ENCODE measurements around the gene DMRTA2.

DMRTA2 gene

GRCh38 chr1:50369830-50370229 is 53.4 kb downstream of the DMRTA2 start:
- H3K9me2 ChIP-seq (replicated peaks; ENCODE audit: insufficient read depth, low read length) = no peaks in the 10 kb centered on the region
- no peak overlapping the region for H3K9ac ChIP-seq (ENCODE audit: low read length)
- H2AFZ ChIP-seq (ENCODE audit: low read depth, low read length, severe bottlenecking) = no peak overlapping the region
- TF ChIP-seq EZH2phosphoT487 (conservative IDR thresholded peaks at IDR 0.05; ENCODE audit: low read length) = no peak
- TF ChIP-seq, protein P1, sequence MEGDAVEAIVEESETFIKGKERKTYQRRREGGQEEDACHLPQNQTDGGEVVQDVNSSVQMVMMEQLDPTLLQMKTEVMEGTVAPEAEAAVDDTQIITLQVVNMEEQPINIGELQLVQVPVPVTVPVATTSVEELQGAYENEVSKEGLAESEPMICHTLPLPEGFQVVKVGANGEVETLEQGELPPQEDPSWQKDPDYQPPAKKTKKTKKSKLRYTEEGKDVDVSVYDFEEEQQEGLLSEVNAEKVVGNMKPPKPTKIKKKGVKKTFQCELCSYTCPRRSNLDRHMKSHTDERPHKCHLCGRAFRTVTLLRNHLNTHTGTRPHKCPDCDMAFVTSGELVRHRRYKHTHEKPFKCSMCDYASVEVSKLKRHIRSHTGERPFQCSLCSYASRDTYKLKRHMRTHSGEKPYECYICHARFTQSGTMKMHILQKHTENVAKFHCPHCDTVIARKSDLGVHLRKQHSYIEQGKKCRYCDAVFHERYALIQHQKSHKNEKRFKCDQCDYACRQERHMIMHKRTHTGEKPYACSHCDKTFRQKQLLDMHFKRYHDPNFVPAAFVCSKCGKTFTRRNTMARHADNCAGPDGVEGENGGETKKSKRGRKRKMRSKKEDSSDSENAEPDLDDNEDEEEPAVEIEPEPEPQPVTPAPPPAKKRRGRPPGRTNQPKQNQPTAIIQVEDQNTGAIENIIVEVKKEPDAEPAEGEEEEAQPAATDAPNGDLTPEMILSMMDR (IDR thresholded peaks at IDR 0.05; ENCODE audit: insufficient read depth, low read length, poor library complexity, severe bottlenecking) = no peak
- H4K20me1 ChIP-seq (ENCODE audit: low read depth, low read length) = no peaks in the 10 kb centered on the region
- no peak overlapping the region for H3K4me3 ChIP-seq (ENCODE audit: insufficient read depth, low read length, poor library complexity, severe bottlenecking)
- no peak overlapping the region for H3K27ac ChIP-seq (ENCODE audit: low read depth, low read length)
- H3F3A ChIP-seq (ENCODE audit: insufficient read depth) = no peaks in the 10 kb centered on the region
- no peaks in the 10 kb centered on the region for H3K27me3 ChIP-seq (ENCODE audit: low read length)
- H3K9me3 ChIP-seq (ENCODE audit: insufficient read depth, low read length) = peaks cover 4% of the 10 kb centered on the region; the same call in 1 of the 2 replicates
- H3K4me2 ChIP-seq (ENCODE audit: low read depth, low read length, poor library complexity, severe bottlenecking) = no peak overlapping the region
- no peaks in the 10 kb centered on the region for H3K36me3 ChIP-seq (ENCODE audit: low read length)
- H3K79me2 ChIP-seq (ENCODE audit: insufficient read depth, low read length) = no peaks in the 10 kb centered on the region

DNA sequence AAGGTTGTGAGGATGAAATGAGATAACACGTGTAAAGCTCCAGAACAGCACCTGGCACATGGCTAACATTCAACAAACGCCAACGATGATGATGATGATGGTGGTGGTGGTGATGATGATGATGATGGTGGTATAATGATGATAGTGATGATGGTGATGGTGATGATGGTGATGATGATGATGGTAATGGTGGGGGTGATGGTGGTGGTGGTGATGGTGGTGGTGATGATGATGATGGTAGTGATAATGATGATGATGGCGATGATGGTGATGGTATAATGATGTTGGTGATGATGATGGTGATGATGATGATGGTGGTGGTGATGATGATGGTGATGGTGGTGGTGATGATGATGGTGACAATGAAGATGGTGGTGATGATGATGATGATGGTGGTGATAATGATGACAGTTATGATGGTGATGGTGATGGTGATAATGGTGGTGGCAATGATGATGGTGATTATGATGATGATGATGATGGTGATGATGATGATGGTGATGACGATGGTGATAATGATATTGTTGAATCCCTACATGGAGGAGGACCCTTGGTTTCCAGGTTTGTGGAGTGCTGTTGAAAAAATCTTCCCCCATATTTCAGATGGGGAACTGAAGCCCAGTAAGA is 54.1 kb downstream of the DMRTA2 start:
- Histone ChIP-seq H3K9ac (ENCODE audit: low read length) (no peak overlapping the region), H3K4me2 (ENCODE audit: low read depth, low read length, poor library complexity, severe bottlenecking) (peak overlapping the region; percentile 31), H3K27me3 (ENCODE audit: low read length) (no peaks in the 10 kb centered on the region), H3K4me3 (ENCODE audit: insufficient read depth, low read length, poor library complexity, severe bottlenecking) (no peak overlapping the region), H3K9me3 (ENCODE audit: insufficient read depth, low read length) (no peaks in the 10 kb centered on the region), H4K20me1 (ENCODE audit: low read depth, low read length) (no peaks in the 10 kb centered on the region), H3K79me2 (ENCODE audit: insufficient read depth, low read length) (no peaks in the 10 kb centered on the region), H3K27ac (ENCODE audit: low read depth, low read length) (no peak overlapping the region), H3K9me2 (replicated peaks; ENCODE audit: insufficient read depth, low read length) (no peaks in the 10 kb centered on the region), H3K36me3 (ENCODE audit: low read length) (no peaks in the 10 kb centered on the region), H3F3A (ENCODE audit: insufficient read depth) (no peaks in the 10 kb centered on the region), H2AFZ (ENCODE audit: low read depth, low read length, severe bottlenecking) (no peak overlapping the region)
- TF ChIP-seq, protein P1 (IDR thresholded peaks at IDR 0.05; ENCODE audit: insufficient read depth, low read length, poor library complexity, severe bottlenecking) = no peak
- no peak for TF ChIP-seq EZH2phosphoT487 (conservative IDR thresholded peaks at IDR 0.05; ENCODE audit: low read length)

DNA sequence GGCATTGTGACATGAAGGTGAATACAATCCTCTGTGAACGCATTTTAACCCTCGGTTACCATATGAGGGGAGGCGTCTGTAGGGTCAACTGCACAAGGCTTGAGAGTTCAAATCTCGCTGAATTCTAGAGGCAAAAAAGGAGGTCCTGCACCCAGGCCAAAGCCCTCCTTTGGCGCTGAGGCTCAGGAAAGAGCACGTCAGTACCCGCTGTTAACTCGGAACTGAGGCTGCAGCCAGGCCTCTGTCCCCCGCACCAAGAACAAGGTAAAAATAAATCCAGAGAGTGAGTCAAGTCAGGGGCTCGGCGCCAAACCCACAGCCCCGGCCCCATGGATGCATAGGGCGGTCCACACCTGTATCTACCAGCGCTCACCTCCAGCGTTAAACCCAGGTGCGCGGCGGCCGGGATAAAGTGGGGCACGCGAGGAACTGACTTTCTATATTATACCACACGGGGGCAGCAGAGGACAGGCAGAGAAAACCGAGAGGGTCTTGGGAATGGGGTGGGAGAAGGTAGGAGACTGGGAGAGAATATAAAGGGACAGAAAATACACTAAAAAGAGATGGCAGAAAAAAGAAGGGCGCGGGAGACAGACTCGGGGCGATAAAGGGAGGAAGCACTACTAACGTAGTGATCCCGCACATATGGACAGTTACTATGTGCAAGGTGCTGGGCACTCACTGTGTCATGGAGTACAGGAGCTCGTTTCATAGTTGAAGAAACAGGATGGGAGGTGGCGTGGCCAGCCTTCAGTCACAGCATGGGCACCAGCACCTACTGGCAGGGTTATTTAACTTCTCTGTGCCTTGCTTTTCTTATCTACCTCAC is 54.9 kb downstream of the DMRTA2 start:
- H2AFZ ChIP-seq (ENCODE audit: low read depth, low read length, severe bottlenecking) = no peak overlapping the region
- no peaks in the 10 kb centered on the region for H3F3A ChIP-seq (ENCODE audit: insufficient read depth)
- TF ChIP-seq, protein P1 (IDR thresholded peaks at IDR 0.05; ENCODE audit: insufficient read depth, low read length, poor library complexity, severe bottlenecking) = peak; percentile 83
- TF ChIP-seq EZH2phosphoT487 (conservative IDR thresholded peaks at IDR 0.05; ENCODE audit: low read length) = no peak
- no peak overlapping the region for H3K4me3 ChIP-seq (ENCODE audit: insufficient read depth, low read length, poor library complexity, severe bottlenecking)
- no peaks in the 10 kb centered on the region for H3K79me2 ChIP-seq (ENCODE audit: insufficient read depth, low read length)
- H3K9me3 ChIP-seq (ENCODE audit: insufficient read depth, low read length) = no peaks in the 10 kb centered on the region
- no peaks in the 10 kb centered on the region for H3K27me3 ChIP-seq (ENCODE audit: low read length)
- peak overlapping the region; percentile 31 for H3K4me2 ChIP-seq (ENCODE audit: low read depth, low read length, poor library complexity, severe bottlenecking)
- no peaks in the 10 kb centered on the region for H3K36me3 ChIP-seq (ENCODE audit: low read length)
- H4K20me1 ChIP-seq (ENCODE audit: low read depth, low read length) = no peaks in the 10 kb centered on the region
- no peaks in the 10 kb centered on the region for H3K9me2 ChIP-seq (replicated peaks; ENCODE audit: insufficient read depth, low read length)
- no peak overlapping the region for H3K9ac ChIP-seq (ENCODE audit: low read length)
- H3K27ac ChIP-seq (ENCODE audit: low read depth, low read length) = no peak overlapping the region

Measured in SU-DHL-6 (cell line).